Tibial nerve (tissue), 4 donors: ENCODE measurements around the gene PCDH8.

ENCODE experiments used
- CTCF ChIP-seq, 5 experiments: fragments of 200-600 bp in 3 of 5; fragments of 450-650 bp in 2 of 5; sonication (generic) in 3 of 5; IDR thresholded peaks; one replicate each; pipeline ENCODE4 v1.5.1; 2016 to 2019; ENCODE audit warnings: antibody characterized with exemption in 5 of 5, mild to moderate bottlenecking in 3 of 5, moderate library complexity in 2 of 5
- EP300 ChIP-seq, 2 donors: sonication (generic); formaldehyde crosslinking; IDR thresholded peaks; one replicate each; pipeline ENCODE4 v1.6.1; 2017; ENCODE audit warnings: antibody characterized with exemption in 2 of 2, mild to moderate bottlenecking in 1 of 2

DNA sequence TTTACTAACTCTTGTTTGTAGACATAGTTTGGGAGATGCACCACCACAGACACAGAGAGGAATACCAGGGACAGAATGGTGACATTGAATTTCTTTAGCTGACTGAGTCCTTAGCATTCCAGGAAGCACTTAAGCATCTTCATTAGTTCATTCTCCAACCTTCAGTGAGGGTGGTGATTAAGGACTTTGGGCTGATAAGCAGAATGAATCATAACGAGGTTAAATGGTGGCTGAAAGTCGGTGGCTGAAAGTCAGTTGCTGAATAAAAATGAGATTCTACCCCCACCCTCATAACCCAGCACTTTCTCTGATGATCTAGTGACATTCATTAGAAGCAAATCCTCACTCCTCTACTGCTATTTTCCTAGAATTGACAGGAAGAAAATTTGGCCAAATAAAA, 10.6 kb downstream of the PCDH8 start:
- TF ChIP-seq EP300 (IDR thresholded peaks at IDR 0.05): no peak
- TF ChIP-seq CTCF (IDR thresholded peaks at IDR 0.05): no peak
